Measurements from ENCODE around the gene PHLDB1.
"Not testable (repeated sequence)": the region's sequence is repeated elsewhere in the genome, so short reads cannot be mapped to it uniquely, and the experiment has no call there.

PHLDB1 gene

DNA sequence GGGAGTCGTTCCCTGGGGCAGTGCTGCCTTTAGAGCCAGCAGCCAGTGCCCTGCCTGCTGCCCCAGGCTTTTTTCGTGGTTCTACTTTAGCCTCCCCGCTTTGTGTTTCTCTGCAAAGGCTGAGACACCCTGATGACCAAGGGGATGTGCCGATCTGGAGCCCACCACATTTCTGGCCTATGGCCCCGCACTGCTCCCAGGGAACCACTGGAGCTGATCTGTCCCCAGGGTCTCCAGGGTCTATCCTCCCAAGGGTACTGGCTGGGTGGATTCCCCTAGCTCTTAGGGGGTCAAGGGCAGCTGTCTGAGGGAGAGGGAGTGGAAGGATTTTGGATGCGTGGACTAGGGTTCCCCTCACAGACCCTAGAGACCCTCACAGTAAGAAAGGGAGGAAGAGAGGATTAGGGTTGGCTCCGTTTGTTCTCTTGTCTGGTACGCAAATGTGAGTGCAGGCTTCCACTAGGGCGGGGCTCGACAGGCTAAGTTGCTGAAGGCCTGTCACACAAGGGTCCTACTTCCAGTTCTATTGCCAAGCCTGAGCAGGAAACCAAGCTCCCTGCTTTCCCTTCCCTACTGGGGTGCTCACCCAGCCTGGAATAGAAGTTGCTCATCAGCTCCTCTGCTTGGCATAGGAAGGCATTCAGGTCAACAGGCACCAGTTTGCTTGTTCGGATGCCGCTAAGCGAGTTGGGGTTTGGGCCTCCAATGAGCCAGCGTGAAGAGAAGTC, 52.7 kb downstream of the PHLDB1 start:
- DNase-seq = no peak

DNA sequence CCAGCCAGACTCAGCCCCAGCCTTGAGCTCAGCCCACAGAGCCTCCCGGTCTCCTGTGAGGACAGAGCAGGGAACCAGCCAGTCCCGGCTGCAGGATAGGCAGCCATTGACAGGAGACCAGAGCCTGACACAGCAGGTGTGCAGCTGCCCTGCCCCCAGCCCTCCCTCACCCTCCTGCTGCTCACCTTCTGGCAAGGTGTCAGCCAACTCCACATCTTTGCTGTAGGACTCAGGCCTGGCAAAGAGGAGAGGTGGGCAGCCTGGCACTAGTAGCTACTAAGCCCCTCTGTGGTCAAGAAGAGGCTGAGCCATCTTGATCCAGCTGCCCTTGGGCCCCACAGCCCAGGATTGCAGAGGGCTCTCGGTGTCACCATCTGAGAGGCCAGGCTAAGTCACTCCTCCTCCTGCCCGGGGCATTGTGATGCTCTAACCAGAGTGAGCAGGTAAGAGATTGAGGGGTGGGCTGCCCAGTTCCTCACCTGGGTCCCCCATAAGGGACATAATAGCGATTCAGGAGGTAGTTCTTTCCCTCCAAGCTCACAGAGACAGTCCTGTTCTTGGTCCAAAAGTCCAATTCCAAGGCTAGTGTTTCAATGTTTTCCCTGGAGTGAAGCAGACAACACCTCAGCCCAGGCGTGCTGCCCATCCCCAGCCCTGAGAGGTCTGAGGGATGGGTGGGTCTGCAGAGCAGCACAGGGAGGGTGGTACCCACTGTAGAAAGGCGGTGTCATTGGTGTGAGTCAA, 53.4 kb downstream of the PHLDB1 start:
- DNase-seq = no peak

DNA sequence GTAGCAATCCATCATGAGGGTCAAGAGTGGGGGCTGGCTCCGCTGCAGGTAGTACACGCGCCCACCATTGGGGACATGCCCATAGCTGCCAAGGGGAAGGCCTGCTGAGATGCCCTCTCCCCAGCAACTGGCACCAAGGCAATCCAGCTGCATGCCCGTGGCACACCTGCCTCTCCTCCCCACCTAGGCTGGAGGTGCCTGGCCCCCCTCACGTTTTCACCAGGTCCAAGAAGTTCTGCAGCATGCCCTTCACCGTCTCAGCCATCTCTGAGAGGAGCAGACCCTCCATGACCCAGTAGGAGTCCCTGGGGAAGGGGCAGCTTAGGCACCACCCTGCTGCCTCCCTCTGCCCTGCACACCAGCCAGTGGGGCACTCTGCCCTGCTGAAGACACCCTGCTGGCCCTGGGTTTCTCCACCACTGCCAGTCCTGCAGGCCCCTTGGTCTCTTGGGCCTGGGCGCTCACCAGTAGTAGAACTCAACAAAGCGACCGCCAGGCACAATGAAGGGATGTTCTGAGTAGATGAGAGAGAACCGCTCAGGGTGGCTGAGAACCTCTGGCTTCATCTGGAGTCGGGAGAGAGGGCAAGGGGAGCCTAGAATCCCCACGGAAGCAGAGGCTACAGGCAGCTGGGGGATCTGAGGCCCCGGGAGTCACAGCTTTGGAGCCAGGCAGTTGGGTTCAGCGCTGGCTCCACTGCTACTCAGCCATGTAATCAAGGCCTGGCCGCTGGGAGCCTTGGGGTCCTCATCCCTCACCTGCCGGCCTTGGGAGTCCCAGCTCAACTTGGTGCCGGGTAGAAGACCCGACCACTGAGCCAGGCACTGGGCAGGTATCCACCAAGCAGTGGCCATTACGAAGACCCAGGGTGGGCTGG, 54.2 kb downstream of the PHLDB1 start:
- DNase-seq = no peak

DNA sequence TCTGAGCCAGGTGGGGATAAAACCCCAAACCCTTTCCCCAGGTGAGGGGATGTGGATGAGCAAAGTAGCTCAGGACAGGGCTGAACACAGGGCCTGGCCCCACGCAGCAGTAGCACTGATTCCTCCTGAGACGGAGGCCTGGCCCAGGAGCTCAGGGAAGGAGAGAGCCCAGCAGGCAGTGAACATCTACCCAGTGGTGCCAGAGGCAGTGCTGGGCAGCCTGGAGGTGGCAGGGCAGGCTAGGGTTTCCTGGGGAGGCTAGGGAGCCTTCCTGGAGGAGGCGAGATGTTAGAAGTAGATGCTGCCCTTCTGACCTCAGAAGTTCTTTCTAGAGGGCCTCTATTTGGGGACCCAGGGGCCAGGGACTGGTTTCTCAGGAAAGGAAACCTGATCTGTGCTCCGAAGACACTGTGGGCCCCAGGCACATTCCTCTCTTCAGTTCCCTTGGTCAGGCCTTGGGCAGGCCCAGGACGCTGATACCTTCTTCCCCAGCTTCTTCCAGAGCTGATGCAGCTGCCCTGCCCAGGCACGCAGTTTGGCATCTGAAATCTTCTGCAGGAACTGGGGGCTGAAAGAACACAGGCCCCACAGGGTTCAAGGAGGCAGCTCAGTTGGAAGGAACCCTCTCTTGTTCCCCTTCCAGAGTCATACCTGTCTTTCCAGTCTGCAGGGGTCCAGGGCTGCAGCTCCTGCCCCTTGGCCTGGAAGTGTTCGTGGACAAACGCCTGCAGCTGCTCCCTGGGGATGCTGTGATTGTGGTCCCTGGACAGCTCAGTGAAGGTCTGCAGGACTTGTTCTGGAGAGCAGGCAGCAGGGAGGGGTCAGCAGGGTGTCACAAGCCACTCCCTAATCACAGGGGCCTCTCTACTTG, 55.2 kb downstream of the PHLDB1 start:
- DNase-seq = no peak

DNA sequence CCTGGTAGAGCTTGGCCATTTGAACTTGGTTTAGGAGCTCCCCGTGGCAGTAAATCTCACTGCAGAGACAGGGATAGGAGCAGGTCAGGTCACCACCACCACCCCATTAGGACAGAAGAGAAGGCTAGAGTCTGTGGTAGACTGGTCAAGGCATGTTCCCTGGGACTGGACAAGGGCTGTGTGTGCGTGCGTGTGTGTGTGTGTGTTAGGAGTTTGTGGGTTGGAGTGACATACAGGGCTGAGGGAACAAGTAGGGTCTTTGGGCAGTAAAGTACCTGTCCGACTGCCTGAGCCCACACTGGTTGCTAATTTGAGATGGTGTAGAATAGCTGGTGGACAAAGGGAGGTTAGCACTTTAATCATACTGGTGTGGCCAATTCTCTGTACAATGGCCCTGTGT, 56.0 kb downstream of the PHLDB1 start:
- DNase-seq = no peak

DNA sequence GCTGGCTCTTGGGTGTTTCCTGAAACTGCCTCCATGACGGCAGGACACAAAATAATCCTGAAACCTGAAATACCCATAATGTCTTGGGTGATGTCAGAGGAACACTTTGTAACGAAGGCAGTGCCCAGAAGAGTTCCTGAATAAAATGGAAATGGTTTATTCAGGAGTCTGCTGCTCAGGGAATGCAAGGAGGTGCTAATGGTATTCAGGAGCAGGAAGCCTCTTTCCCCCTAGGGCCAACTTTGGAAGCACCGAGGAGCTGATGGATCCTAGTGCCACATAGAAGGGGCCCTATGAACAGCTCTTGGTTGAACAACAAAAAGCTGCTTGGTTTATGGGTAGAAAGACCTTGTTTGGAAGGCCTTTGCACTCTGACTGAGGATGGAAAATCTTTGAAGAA, 56.5 kb downstream of the PHLDB1 start:
- no peak for DNase-seq

DNA sequence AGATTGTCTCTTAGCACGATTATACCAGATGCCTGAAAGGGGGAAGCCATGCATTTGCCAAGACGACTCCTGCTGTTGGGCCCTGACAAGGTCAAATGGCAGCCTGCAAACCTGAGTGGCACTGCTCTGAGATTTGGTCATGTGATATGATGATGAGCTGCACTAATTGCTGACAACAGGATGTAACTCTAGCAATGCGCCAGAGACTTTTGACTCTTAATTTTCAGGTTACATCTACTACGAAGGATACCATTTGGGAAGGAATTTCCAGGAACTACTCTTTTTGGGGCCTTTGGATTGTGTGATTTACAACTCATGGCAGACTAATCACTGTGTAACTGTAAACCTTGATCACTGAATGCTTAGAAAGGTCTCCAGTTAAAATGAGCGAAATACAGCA, 59.0 kb downstream of the PHLDB1 start:
- no peak for DNase-seq

DNA sequence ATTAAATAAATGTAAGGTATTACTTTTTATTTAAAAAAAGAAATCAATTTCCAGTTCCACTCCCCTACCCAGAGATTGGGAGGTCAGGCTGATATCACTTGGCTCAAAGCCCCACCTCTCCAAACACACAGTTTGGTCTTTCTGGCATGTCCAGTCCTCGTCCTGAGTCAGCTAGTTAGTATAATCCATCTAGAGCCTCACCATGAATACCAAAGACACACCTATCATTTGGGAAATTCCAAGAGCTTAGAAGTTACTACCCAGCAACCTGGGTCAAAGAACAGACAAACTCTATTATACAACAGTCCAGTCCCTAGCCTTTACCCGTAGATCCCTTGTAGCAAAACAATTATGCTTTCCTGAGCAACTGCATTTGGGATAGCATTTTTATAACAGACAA, 62.6 kb downstream of the PHLDB1 start:
- DNase-seq = no peak

DNA sequence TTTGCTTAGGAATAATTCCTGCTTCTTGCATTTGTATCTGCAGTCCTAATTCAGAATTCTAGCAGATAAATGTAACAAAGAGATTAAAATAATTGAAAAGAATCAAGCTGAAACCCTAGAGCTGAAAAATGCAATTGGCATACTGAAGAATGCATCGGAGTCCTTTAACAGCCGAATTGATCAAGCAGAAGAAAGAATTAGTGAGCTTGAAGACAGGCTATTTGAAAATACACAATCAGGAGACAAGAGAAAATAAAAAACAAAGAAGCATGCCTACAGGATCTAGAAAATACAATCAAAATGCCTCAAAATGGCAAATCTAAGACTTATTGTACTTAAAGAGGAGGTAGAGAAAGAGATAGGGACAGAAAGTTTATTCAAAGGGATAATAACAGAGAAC, 63.8 kb downstream of the PHLDB1 start:
- DNase-seq = no peak

DNA sequence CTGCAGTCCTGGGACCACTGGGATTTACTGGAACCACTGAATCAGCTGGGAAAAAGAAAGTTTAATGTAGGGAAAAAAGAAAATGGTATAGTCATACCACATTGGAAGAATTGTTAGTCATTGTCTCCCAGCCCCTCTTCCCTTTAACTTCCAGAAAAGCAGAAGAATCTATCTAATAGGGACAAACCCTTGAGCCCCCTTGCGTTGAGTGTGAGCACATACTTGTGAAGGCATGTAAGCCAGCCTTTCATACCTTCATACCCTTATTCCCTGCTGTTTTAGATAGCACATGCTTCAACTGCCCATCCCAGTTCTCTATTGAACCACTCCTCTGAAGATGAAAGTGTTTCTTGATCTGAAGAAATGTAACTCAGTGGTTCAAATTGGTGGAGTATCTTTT, 65.4 kb downstream of the PHLDB1 start:
- DNase-seq = peak; percentile 34

DNA sequence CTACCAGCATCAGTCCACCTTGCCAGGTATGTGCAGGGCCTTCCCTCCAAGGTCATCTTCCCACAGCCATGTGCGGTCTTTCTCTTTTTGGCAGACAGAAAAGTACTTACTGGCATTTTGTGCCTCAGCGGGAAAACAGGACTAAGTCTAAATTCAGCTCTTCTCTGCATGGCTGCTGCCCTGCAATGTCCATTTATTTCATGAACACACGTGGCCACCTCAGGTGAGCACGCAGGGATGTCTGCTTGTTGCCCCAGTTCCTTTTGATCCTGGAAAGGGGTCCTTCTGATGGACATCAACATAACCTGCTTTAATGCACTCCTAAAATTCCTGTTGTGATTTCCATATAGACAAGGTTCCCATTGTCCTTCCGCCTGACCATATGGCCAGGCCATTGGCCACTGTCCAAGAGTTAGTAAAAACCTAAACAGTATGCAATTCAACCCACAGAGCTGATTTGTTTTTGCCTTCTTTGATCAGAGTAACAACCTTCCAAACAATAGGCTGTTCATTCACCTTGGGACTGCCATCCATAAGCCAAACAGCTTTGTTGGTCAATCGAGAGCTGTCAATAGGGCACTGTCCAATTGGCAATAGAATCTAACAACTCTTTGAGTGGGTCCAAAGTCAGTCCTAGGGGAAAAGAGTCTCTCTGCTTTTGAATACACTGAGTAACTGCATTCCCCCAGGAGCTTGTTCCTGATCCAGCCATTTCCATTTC, 66.1 kb downstream of the PHLDB1 start:
- no peak for DNase-seq

DNA sequence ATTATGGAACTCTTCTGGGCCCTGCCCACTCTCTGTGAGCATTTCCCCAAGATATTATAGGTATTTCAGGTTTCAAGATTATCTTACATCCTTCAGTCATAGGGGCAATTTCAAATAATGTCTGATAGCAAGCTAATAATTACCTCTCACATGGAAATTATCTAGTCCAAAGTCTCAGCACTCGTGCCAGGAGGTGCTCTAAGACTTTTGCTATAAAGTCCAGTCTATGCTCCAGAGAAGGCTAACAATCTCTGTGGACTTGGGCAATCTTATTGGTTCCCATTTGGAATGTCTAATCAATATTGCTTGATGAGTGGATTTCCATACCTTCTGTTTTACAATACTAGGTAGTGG, 66.6 kb downstream of the PHLDB1 start:
- DNase-seq = no peak

DNA sequence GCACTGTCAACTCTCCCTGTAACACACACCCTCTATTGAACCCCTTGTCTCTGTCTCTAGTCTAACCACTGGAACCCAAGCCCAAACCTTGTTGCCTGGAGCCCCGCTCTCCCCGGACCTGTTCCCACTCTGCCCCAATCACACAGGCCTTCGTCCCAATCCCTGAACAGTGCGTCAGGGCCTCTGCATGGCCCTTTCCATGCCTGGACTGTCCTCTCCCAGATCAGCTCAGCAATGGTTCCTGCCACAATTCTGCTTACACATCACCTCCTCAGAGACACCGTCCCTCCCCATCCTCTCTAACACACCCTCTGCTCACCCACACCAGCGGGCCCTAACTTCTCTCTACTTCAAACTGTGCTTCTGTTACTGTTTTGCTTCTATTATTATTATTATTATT, 70.6 kb downstream of the PHLDB1 start:
- no peak for DNase-seq

DNA sequence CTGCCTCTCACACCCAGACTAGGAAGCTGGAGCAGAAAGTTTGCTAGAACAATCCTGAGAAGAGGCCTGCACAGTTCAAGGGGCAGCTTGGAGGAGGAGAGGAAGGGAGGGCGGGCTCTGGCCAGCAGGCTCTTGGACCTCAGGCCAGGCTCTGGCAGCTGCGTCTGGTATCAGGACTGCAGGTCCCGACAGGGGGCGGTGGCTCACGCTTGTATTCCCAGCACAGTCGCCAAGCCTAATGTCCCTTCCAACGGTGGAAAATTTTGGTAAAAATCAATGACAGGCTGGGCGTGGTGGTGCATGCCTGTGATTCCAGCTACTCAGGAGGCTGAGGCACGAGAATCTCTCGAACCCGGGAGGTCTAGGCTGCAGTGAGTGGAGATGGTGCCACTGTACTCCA, 71.5 kb downstream of the PHLDB1 start:
- DNase-seq = not testable (repeated sequence)

DNA sequence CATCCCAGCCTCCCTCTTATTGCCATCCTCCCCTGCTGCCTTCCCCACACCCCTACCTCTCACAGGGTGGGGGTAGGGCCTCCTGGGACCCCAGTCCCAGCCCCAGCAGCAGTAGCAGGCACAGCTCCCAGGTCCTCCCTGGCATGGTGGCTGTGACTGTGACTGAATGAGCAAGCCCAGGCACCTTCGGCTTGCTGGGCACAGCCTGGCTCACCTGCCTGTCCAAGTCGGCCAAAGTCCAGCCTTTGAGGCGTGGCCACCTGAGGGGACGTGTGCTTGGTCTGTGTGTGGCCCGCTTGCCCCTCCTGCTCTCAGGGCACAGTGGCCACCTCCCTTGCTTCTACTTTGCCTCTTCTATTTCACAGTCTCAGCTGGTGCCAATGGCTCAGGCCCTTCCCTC, 72.1 kb downstream of the PHLDB1 start, which contains the start of gene TREH:
TREH (minus strand) TSS at position 168 of the 400 bp plus-strand sequence; CDS start at position 145, 23 bp downstream.
- no peak for DNase-seq

DNA sequence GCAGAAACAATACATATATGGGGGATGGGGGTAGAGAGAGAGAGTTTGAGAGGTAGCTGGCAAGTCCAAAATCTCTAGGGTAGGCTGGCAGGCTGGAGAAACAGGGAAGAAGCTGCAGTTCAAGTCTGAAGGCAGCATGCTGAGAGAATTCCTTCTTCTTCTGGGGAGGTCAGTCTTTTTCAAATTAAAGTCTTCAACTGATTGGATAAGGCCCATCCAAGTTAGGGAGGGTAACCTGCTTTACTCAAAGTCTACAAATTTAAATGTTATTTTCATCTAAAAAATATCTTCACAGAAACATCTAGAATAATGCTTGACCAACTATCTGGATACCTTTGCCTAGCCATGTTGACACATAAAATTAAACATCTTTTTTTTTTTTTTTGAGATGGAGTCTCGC, 75.0 kb downstream of the PHLDB1 start:
- DNase-seq = no peak

DNA sequence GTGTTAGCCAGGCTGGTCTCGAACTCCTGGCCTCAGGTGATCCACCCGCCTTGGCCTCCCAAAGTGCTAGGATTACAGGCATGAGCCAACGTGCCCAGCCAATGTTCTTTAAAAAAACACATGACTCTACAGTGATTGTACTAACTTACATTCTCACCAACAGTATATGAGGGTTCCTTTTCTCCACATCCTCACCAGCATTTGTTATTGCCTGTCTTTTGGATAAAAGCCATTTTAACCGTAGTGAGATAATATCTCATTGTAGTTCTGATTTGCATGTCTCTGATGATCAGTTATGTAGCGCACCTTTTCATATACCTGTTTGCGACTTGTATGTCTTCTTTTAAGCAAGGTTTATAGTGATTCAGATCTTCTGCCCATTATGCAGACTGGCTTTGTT, 75.5 kb downstream of the PHLDB1 start:
- not testable (repeated sequence) for DNase-seq

DNA sequence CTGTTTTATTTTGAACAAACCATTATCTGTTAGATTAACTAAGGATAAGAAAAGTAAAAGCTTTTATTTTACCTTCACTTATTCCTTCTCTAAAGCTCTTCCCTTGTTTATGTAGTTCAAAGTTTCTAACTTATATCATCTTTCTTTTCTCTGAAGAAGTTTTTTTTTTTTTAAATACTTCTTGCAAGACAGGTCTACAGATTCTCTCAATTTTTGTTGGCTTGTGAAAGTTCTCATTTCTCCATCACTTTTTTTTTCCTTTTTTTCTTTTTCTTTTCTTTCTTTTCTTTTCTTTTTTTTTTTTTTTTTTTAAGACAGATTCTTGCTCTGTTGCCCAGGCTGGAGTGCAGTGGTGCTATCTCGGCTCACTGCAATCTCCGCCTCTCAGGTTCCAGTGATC, 76.8 kb downstream of the PHLDB1 start:
- no peak for DNase-seq

DNA sequence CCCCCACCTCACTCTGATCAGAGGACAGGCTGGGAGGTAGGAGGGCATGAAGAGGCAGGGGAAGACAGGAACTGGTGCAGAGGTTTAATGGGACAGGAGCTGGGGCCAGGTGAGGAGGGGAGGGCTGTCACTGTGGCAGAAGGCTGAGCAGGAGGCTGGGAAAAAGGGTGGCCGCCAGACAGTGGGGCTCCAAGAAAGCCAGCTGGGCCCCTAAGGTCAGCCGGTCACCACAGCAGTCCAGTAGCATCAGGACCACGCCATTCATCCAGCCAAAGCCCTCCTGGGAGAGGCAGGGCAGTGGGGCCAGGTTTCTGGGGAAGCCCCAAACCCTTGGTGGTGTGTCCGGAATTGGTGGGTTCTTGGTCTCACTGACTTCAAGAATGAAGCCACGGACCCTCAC, 80.5 kb downstream of the PHLDB1 start:
- no peak for DNase-seq

DNA sequence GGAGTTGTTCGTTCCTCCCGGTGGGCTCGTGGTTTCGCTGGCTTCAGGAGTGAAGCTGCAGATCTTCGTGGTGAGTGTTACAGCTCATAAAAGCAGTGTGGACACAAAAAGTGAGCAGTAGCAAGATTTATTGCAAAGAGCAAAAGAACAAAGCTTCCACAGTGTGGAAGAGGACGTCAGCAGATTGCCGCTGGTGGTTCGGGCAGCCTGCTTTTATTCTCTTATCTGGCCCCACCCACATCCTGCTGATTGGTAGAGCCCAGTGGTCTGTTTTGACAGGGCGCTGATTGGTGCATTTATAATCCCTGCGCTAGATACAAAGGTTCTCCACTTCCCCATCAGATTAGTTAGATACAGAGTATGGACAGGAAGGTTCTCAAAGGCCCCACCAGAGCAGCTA, 80.9 kb downstream of the PHLDB1 start:
- DNase-seq = not testable (repeated sequence)

DNA sequence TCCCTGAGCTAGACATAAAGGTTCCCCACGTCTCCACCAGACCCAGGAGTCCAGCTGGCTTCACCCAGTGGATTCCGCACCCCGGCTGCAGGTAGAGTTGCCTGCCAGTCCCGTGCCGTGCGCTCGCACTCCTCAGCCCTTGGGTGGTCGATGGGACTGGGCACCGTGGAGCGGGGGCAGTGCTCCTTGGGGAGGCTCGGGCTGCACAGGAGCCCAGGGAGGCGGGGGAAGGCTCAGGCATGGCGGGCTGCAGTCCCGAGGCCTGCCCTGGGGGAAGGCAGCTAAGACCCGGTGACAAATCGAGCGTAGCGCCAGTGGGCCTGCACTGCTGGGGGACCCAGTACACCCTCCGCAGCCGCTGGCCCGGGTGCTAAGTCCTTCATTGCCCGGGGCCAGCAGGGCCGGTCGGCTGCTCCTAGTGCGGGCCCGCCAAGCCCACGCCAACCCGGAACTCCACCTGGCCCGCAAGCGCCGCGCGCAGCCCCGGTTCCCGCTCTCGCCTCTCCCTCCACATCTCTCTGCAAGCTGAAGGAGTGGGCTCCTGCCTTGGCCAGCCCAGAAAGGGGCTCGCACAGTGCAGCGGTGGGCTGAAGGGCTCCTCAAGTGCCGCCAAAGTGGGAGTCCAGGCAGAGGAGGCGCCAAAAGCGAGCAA, 81.6 kb downstream of the PHLDB1 start:
- DNase-seq = no peak

DNA sequence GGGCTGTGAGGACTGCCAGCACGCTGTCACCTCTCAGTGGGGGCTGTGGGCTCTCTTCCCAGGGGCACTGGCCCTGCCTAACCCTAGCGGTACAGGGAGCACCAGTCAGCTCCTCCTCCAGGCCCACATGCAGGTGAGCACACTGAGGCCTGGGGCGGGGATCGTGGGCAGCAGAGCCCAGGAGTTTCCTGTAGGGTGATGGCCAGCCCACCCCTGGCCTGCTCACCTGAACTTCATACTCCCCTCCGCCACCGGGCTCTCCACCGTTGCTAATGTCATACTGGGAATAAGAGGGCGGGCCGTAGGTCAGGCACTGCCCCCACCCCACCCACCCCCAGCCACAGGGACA, 82.1 kb downstream of the PHLDB1 start:
- DNase-seq = no peak

Measured in hematopoietic multipotent progenitor cell treated with erythropoietin and hydrocortisone succinate and interleukin-3 and kit ligand, for 6 days (in vitro differentiated cells).